ENCODE measurements around the gene DNAJC4. TPM values are rescaled to one million over a fixed set of nuclear protein-coding genes. Genes with fewer than 3 reads are reported as not detected.

DNAJC4 gene
- total RNA-seq, 1 donor from 2014 or later = 26.9 TPM

- intact Hi-C loops (cut with micrococcal nuclease) = loop anchor here (1.0 kb wide), 4 partner anchors 14 to 44 kb away; no protein-coding TSS in a partner anchor
These were observed 3.8 kb upstream of the DNAJC4 start for GRCh38 chr11:64226507-64227051.

GRCh38 chr11:64227405-64227956, 2.9 kb upstream of the DNAJC4 start:
- intact Hi-C loops (cut with micrococcal nuclease) = no loop called here

GRCh38 chr11:64229090-64229743, 1.1 kb upstream of the DNAJC4 start:
- intact Hi-C loops (cut with micrococcal nuclease) = no loop called here

GRCh38 chr11:64229744-64230170, 591 bp upstream of the DNAJC4 start:
- intact Hi-C loops (cut with micrococcal nuclease) = loop anchor here (1.0 to 5.0 kb wide), 7 partner anchors 12 to 547 kb away; partner anchors contain the start of genes ESRRA, FKBP2, PPP1R14B and RTN3

- intact Hi-C loops (cut with micrococcal nuclease) = loop anchor here (1.0 to 5.0 kb wide), 7 partner anchors 10 to 549 kb away; partner anchors contain the start of genes ESRRA, FKBP2, PPP1R14B and RTN3
These were observed 627 bp downstream of the DNAJC4 start for GRCh38 chr11:64230985-64231365.

GRCh38 chr11:64231546-64231945, 1.2 kb downstream of the DNAJC4 start:
- intact Hi-C loops (cut with micrococcal nuclease) = loop anchor here (5.0 kb wide), 1 partner anchor 549 kb away; the partner anchor contains the start of gene RTN3

GRCh38 chr11:64232182-64232966, 2.0 kb downstream of the DNAJC4 start:
- intact Hi-C loops (cut with micrococcal nuclease) = loop anchor here (5.0 kb wide), 1 partner anchor 550 kb away; the partner anchor contains the start of gene RTN3

- intact Hi-C loops (cut with micrococcal nuclease) = loop anchor here (5.0 kb wide), 1 partner anchor 551 kb away; the partner anchor contains the start of gene RTN3
These were observed 2.6 kb downstream of the DNAJC4 start for GRCh38 chr11:64232967-64233315.

- intact Hi-C loops (cut with micrococcal nuclease) = loop anchor here (5.0 kb wide), 1 partner anchor 552 kb away; the partner anchor contains the start of gene RTN3
These were observed 3.7 kb downstream of the DNAJC4 start, which contains the start of gene VEGFB for GRCh38 chr11:64233913-64234586. Gene VEGFB (plus strand): TSS chr11:64234584. CDS start chr11:64234834, 250 bp downstream.

GRCh38 chr11:64234647-64235379, 4.5 kb downstream of the DNAJC4 start:
- intact Hi-C loops (cut with micrococcal nuclease) = loop anchor here (5.0 kb wide), 1 partner anchor 553 kb away; the partner anchor contains the start of gene RTN3

- intact Hi-C loops (cut with micrococcal nuclease) = no loop called here
These were observed 5.3 kb downstream of the DNAJC4 start for GRCh38 chr11:64235437-64236161.

GRCh38 chr11:64237484-64237951, 7.2 kb downstream of the DNAJC4 start:
- intact Hi-C loops (cut with micrococcal nuclease) = no loop called here

GRCh38 chr11:64238076-64238475, 7.7 kb downstream of the DNAJC4 start:
- intact Hi-C loops (cut with micrococcal nuclease) = no loop called here

GRCh38 chr11:64238999-64239398, 8.7 kb downstream of the DNAJC4 start:
- intact Hi-C loops (cut with micrococcal nuclease) = no loop called here

GRCh38 chr11:64239662-64240434, 9.5 kb downstream of the DNAJC4 start:
- intact Hi-C loops (cut with micrococcal nuclease) = loop anchor here (1.0 to 2.0 kb wide), 2 partner anchors 14 to 101 kb away; partner anchors contain the start of genes CCDC88B, NUDT22 and TRPT1

GRCh38 chr11:64240435-64241240, 10.3 kb downstream of the DNAJC4 start, which contains the start of gene FKBP2:
Gene FKBP2 (plus strand): TSS chr11:64241095. CDS start chr11:64242388, 1,293 bp downstream.
- intact Hi-C loops (cut with micrococcal nuclease) = loop anchor here (1.0 to 2.0 kb wide), 9 partner anchors 10 to 100 kb away; partner anchors contain the start of genes CCDC88B, DNAJC4, ESRRA and GPR137

GRCh38 chr11:64241241-64241490, 10.8 kb downstream of the DNAJC4 start:
- intact Hi-C loops (cut with micrococcal nuclease) = loop anchor here (1.0 to 2.0 kb wide), 8 partner anchors 11 to 100 kb away; partner anchors contain the start of genes CCDC88B, DNAJC4, ESRRA and GPR137
